ENCODE results near the gene CAPN2. TPM values are rescaled to one million over a fixed set of nuclear protein-coding genes. Genes with fewer than 3 reads are reported as not detected.

CAPN2 gene
- total and polyA plus RNA-seq, 10 donors = 20.5 to 106 (median 82.0) TPM

GRCh38 chr1:223784541-223784940 is 72.2 kb downstream of the CAPN2 start:
- WGBS, 5 donors = 86 to 94% (median 93%) methylated on average over 4 of the region's 4 CpGs
- no peaks in the 10 kb centered on the region for H3K9me3 ChIP-seq
- no peak overlapping the region for H3K4me3 ChIP-seq
- no peak overlapping the region for H3K27ac ChIP-seq
- H3K27me3 ChIP-seq (replicated peaks in 1 of 7) = no peaks in the 10 kb centered on the region
- TF ChIP-seq POLR2AphosphoS5 (IDR thresholded peaks at IDR 0.05) (no peak), CTCF (IDR thresholded peaks at IDR 0.05 in 8 of 11, conservative IDR thresholded peaks at IDR 0.05 in 3 of 11) (no peak), POLR2A (IDR thresholded peaks at IDR 0.05) (no peak)
- intact Hi-C loops (cut with DNase I; ENCODE audit: low total_unique reads) = no loop called here
- no peak for DNase-seq
- H3K4me1 ChIP-seq = no peaks in the 10 kb centered on the region
- peaks cover 0 to 97% (median 41%) of the 10 kb centered on the region in 6 donors for H3K36me3 ChIP-seq

DNA sequence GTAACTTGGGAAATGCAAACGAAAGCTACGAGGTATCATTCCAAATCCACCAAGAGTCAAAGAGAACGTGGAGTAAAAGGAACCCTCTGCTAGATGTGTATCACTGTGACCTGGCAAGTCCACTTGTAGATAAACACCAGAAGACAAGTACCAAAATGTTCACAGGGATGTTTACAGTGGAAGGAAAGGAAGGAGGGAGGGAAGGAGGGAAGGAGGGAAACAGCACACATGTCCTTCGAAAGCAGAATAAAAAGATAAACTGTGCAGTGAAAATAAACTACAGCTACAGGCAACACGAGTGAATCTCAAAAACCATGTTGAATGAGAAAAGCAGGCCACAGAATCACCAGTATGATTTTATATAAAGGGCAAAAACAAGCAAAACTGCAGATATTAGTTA is 73.5 kb downstream of the CAPN2 start:
- no peak for DNase-seq
- no peak overlapping the region for H3K4me3 ChIP-seq
- no peaks in the 10 kb centered on the region for H3K4me1 ChIP-seq
- intact Hi-C loops (cut with DNase I; ENCODE audit: low total_unique reads) = no loop called here
- H3K36me3 ChIP-seq = peaks cover 0 to 97% (median 32%) of the 10 kb centered on the region in 6 donors
- no peak for TF ChIP-seq POLR2A (IDR thresholded peaks at IDR 0.05)
- TF ChIP-seq POLR2AphosphoS5 (IDR thresholded peaks at IDR 0.05) = no peak
- TF ChIP-seq CTCF (IDR thresholded peaks at IDR 0.05 in 8 of 11, conservative IDR thresholded peaks at IDR 0.05 in 3 of 11) = no peak
- whole genome bisulfite sequencing, 5 donors = 79 to 92% (median 87%) methylated on average over 5 of the region's 5 CpGs
- H3K27ac ChIP-seq = no peak overlapping the region
- H3K27me3 ChIP-seq (replicated peaks in 1 of 7) = no peaks in the 10 kb centered on the region
- no peaks in the 10 kb centered on the region for H3K9me3 ChIP-seq

- Histone ChIP-seq H3K4me3 (no peak overlapping the region), H3K36me3 (peaks cover 0 to 97% (median 30%) of the 10 kb centered on the region in 6 donors), H3K4me1 (no peaks in the 10 kb centered on the region), H3K27ac (no peak overlapping the region), H3K27me3 (replicated peaks in 1 of 7) (no peaks in the 10 kb centered on the region), H3K9me3 (no peaks in the 10 kb centered on the region)
- WGBS, 5 donors = 75 to 84% (median 80%) methylated on average over 4 of the region's 4 CpGs
- no peak for TF ChIP-seq POLR2AphosphoS5 (IDR thresholded peaks at IDR 0.05)
- no peak for TF ChIP-seq POLR2A (IDR thresholded peaks at IDR 0.05)
- no peak for TF ChIP-seq CTCF (IDR thresholded peaks at IDR 0.05 in 8 of 11, conservative IDR thresholded peaks at IDR 0.05 in 3 of 11)
- intact Hi-C loops (cut with DNase I; ENCODE audit: low total_unique reads) = no loop called here
- no peak for DNase-seq
Observed at GRCh38 chr1:223788746-223789415, 76.5 kb downstream of the CAPN2 start.

DNA sequence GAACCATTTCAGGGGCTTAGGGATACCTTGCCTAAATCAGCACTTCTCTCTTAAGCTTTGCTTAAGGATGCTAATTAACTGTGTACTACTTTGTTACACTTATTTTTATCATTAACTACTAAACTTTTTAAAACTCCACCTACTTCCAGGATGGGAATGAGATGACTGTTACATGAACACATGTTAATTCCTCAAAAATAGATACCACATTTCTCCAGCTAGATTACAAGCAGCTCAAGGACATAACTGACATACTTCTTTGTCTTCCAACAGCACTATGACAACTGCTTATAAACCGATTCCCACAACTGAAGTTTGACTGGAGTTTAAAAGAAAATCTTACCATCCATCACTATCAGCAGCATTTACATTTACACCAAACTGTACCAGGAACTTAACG is 79.7 kb downstream of the CAPN2 start:
- Histone ChIP-seq H3K36me3 (peaks cover 0 to 100% (median 41%) of the 10 kb centered on the region in 6 donors), H3K27ac (no peak overlapping the region), H3K4me1 (no peaks in the 10 kb centered on the region), H3K27me3 (replicated peaks in 1 of 7) (no peaks in the 10 kb centered on the region), H3K4me3 (no peak overlapping the region), H3K9me3 (no peaks in the 10 kb centered on the region)
- TF ChIP-seq POLR2A (IDR thresholded peaks at IDR 0.05) (no peak), CTCF (IDR thresholded peaks at IDR 0.05 in 8 of 11, conservative IDR thresholded peaks at IDR 0.05 in 3 of 11) (no peak), POLR2AphosphoS5 (IDR thresholded peaks at IDR 0.05) (no peak)
- 81 to 90% (median 87%) methylated on average over 2 of the region's 2 CpGs for WGBS, 5 donors
- intact Hi-C loops (cut with DNase I; ENCODE audit: low total_unique reads) = no loop called here
- DNase-seq = no peak

All from spleen (tissue), 11 donors.